HepG2 (cell line): Measurements from ENCODE around the gene CLIC1. TPM values are rescaled to one million over a fixed set of nuclear protein-coding genes. Genes with fewer than 3 reads are reported as not detected.

ENCODE experiments used
- ATAC-seq: fragments of 200-7000 bp; cut with Tn5 transposase; 3 replicates; pipeline ENCODE4 v1.9.1; 2020; ENCODE audit warnings: mild to moderate bottlenecking, moderate library complexity
- BruUV-seq: library from RNA; stranded (reverse); fragments of 400-500 nt; replicated peaks from 2 replicates; lab custom pipeline; 2021; lab: Mats Ljungman, UMichigan
- CTCF ChIA-PET: fragments of 300-600 bp; formaldehyde crosslinking; extraction: SDS; loops from one replicate; lab custom pipeline; 2021; ENCODE audit warnings: low total read pairs, inconsistent platforms, low intra/inter-chr PET ratio; lab: Yijun Ruan, JAX
- POLR2A ChIA-PET: fragments of 350-600 bp; sonication (Branson Sonifier 250); formaldehyde crosslinking; loops from one replicate; lab custom pipeline; 2020; ENCODE audit warnings: antibody characterized with exemption, inconsistent platforms; lab: Yijun Ruan, JAX
- DNase-seq: peaks from one replicate; pipeline ENCODE4 v3.0.0-alpha.2; 2015; ENCODE audit warnings: low spot score
- FAIRE-seq: peaks from 3 replicates; lab custom pipeline; 2011; peaks lifted over from hg19 to GRCh38; lab: Jason Lieb, UNC
- H2AFZ ChIP-seq: one replicate; pipeline ENCODE4 v1.6.1; 2011; ENCODE audit warnings: low read length, inconsistent platforms
- H3K27ac ChIP-seq: fragments of 300-600 bp; 3 replicates; pipeline ENCODE4 v1.8.0; 2011; ENCODE audit warnings: mixed run types, mild to moderate bottlenecking, mixed read lengths, low read length, inconsistent platforms; ENCODE audit not compliant: insufficient read depth; ENCODE audit errors: extremely low read length
- H3K27me3 ChIP-seq, 2 experiments: fragments of 200-600 bp in 1 of 2; 2 replicates in 1 of 2; 3 replicates in 1 of 2; pipeline versions ENCODE4 v1.6.0 to v1.8.0; 2011; ENCODE audit warnings: low read length in 2 of 2, mild to moderate bottlenecking in 2 of 2, moderate library complexity in 2 of 2, inconsistent platforms in 1 of 2; ENCODE audit not compliant: insufficient read depth in 2 of 2, control insufficient read depth in 1 of 2
- H3K36me3 ChIP-seq, 2 experiments: fragments of 200-600 bp in 1 of 2; replicated peaks in 1 of 2; 2 replicates in 1 of 2; 3 replicates in 1 of 2; pipeline versions ENCODE4 v1.5.1 to v1.8.0; 2011; ENCODE audit warnings: low read length in 2 of 2, inconsistent platforms in 1 of 2; ENCODE audit not compliant: insufficient read depth in 2 of 2, control insufficient read depth in 1 of 2
- H3K4me1 ChIP-seq: 2 replicates; pipeline ENCODE4 v1.5.1; 2012; ENCODE audit warnings: low read length, inconsistent platforms; ENCODE audit not compliant: insufficient read depth
- H3K4me2 ChIP-seq: 2 replicates; pipeline ENCODE4 v1.6.0; 2011; ENCODE audit warnings: low read depth, low read length, inconsistent platforms
- H3K4me3 ChIP-seq, 3 experiments: fragments of 200-600 bp in 1 of 3; sonication (generic), shearing (Covaris generic) in 1 of 3; replicated peaks in 1 of 3; 2 replicates each; pipeline ENCODE4 v1.5.1; 2011 to 2016; ENCODE audit warnings: low read length in 3 of 3, inconsistent platforms in 2 of 3, low read depth in 2 of 3, mild to moderate bottlenecking in 2 of 3, control low read depth in 1 of 3, mixed read lengths in 1 of 3; ENCODE audit not compliant: insufficient read depth in 1 of 3
- H3K79me2 ChIP-seq: one replicate; pipeline ENCODE4 v1.6.1; 2011; ENCODE audit warnings: low read length, inconsistent platforms; ENCODE audit not compliant: insufficient read depth
- H3K9ac ChIP-seq: 2 replicates; pipeline ENCODE4 v1.6.0; 2011; ENCODE audit warnings: mild to moderate bottlenecking, low read depth, low read length, inconsistent platforms; ENCODE audit not compliant: insufficient read depth
- H3K9me3 ChIP-seq: 2 replicates; pipeline ENCODE4 v1.5.1; 2012; ENCODE audit warnings: mild to moderate bottlenecking, low read length
- H4K20me1 ChIP-seq: 2 replicates; pipeline ENCODE4 v1.6.0; 2011; ENCODE audit warnings: inconsistent platforms, mild to moderate bottlenecking, low read length, moderate library complexity; ENCODE audit not compliant: insufficient read depth
- ELF3 ChIP-seq: IDR thresholded peaks from 2 replicates; pipeline ENCODE4 v1.6.1; 2016; ENCODE audit warnings: missing genetic modification reagents, missing compliant biosample characterization
- ESRRA ChIP-seq: sonication (generic); formaldehyde crosslinking; IDR thresholded peaks from 2 replicates; pipeline ENCODE4 v1.5.1; 2020; ENCODE audit warnings: mild to moderate bottlenecking, low read depth, missing genetic modification reagents
- FIP1L1 ChIP-seq: fragments of 200-400 bp; formaldehyde crosslinking; IDR thresholded peaks from 2 replicates; pipeline ENCODE4 v1.6.1; 2018; ENCODE audit warnings: low read depth, mild to moderate bottlenecking, low read length, moderate library complexity, borderline replicate concordance; ENCODE audit not compliant: insufficient read depth
- FOXM1 ChIP-seq: sonication (generic); formaldehyde crosslinking; IDR thresholded peaks from 2 replicates; pipeline ENCODE4 v1.5.0; 2020; ENCODE audit warnings: missing genetic modification reagents
- RCOR2 ChIP-seq: IDR thresholded peaks from 2 replicates; pipeline ENCODE4 v1.6.1; 2016; ENCODE audit warnings: missing biosample characterization, missing genetic modification reagents
- RFX1 ChIP-seq: fragments of 450-650 bp; IDR thresholded peaks from 2 replicates; pipeline ENCODE4 v1.6.1; 2017
- SOX5 ChIP-seq: IDR thresholded peaks from 2 replicates; pipeline ENCODE4 v1.6.1; 2016; ENCODE audit warnings: borderline replicate concordance
- SP1 ChIP-seq, 2 experiments: fragments of 450-650 bp in 1 of 2; sonication (generic) in 1 of 2; formaldehyde crosslinking in 1 of 2; IDR thresholded peaks; 2 replicates each; pipeline versions ENCODE4 v1.4.0 to v1.6.1; 2016 to 2020; ENCODE audit warnings: missing genetic modification reagents in 1 of 2
- ZBTB8A ChIP-seq: sonication (generic); formaldehyde crosslinking; IDR thresholded peaks from 2 replicates; pipeline ENCODE4 v1.4.0; 2020; ENCODE audit warnings: mild to moderate bottlenecking, low read depth, missing genetic modification reagents, borderline replicate concordance
- ZIK1 ChIP-seq: sonication (generic); formaldehyde crosslinking; IDR thresholded peaks from 2 replicates; pipeline ENCODE4 v1.5.0; 2020; ENCODE audit warnings: mild to moderate bottlenecking, low read depth, missing genetic modification reagents, borderline replicate concordance
- ZNF335 ChIP-seq: sonication (generic); formaldehyde crosslinking; IDR thresholded peaks from 2 replicates; pipeline ENCODE4 v1.4.0; 2020; ENCODE audit warnings: missing genetic modification reagents
- ZNF816 ChIP-seq: sonication (generic); formaldehyde crosslinking; IDR thresholded peaks from 2 replicates; pipeline ENCODE4 v1.8.0; 2022; ENCODE audit warnings: missing genetic modification reagents, mild to moderate bottlenecking, borderline replicate concordance
- WGBS: methylation state at CpG from one replicate; pipeline ENCODE4 v1.1.6; 2017; ENCODE audit warnings: low lambda C conversion rate; 5-methylcytosine and 5-hydroxymethylcytosine counted together
- in situ Hi-C: cut with HindIII; loops from 2 replicates; pipeline ENCODE4 v1.10.0; 2017; ENCODE audit warnings: low pct_unique_long_range_greater_than_20kb; ENCODE audit not compliant: extremely low pct_ligation_motif_present
- intact Hi-C: fragments of 100-400 bp; cut with micrococcal nuclease; formaldehyde crosslinking; loops from one replicate; pipeline ENCODE4 v1.10.0; 2022; ENCODE audit not compliant: unreplicated experiment
- polyA plus RNA-seq, 8 experiments: library from polyadenylated mRNA; depleted of rRNA in 3 of 8; stranded (reverse) in 7 of 8; unstranded in 1 of 8; fragments of >200 nt; fragmentation: Illumina TruSeq in 4 of 8; extraction: Trizol in 4 of 8; gene quantifications; 2 replicates each; pipeline versions ENCODE4 v1.2.1 to v1.2.3, GENCODE V29; 2011 to 2016; ENCODE audit warnings: low read depth in 4 of 8, missing spikeins in 1 of 8, mixed read lengths in 1 of 8; ENCODE audit not compliant: insufficient read depth in 1 of 8
- total RNA-seq, 5 experiments: library from RNA; depleted of rRNA; stranded (reverse); fragments of >200 nt; fragmentation: Illumina TruSeq; extraction: Trizol; gene quantifications; 2 replicates each; pipeline ENCODE4 v1.2.3, GENCODE V29; 2016; ENCODE audit warnings: low read depth in 1 of 5
- TF ChIP-seq, protein P1 (sequence below): sonication (generic); formaldehyde crosslinking; IDR thresholded peaks from 2 replicates; pipeline ENCODE4 v1.4.0; 2020; ENCODE audit warnings: mild to moderate bottlenecking, low read depth, missing genetic modification reagents

CLIC1 gene
- total and polyA plus RNA-seq, 2 of the 13 experiments (the other 11 are each of a cell fraction or from before 2014, with no cell fraction given) = 602 to 891 TPM

DNA sequence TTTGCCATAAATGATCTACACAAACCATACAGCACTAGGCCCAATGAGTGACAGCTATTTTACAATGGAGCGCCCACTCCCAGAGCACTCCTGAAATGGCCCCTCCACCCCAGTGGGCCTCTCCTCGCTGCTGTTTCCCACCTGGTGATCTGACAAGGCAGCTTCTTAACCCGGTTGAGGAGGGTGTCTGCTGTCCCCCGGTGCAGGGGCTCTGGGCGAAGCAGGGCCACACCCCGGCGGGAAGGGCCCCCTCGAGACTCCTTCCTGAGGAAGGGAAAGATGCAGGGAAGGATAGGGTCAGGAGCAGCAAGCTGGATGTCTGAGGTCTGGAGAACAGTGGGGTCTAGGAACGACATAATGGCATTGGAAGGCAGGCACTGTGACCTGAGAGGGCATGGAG is 43.4 kb downstream of the CLIC1 start:
- intact Hi-C loops = no loop called here
- H3K4me3 ChIP-seq = no peak overlapping the region
- no peak overlapping the region for H3K9ac ChIP-seq
- H3K9me3 ChIP-seq = no peaks in the 10 kb centered on the region
- H3K4me2 ChIP-seq = no peak overlapping the region
- H2AFZ ChIP-seq = no peak overlapping the region
- WGBS = 97% methylated on average over 9 of the region's 9 CpGs
- DNase-seq = no peak
- POLR2A ChIA-PET = interaction anchor here (0.6 to 4.9 kb wide), 3 partner anchors 10 to 135 kb away, joined by 3 to 22 read pairs (median 4); partner anchors contain the start of genes ABHD16A, HSPA1B and MSH5
- no TSS peak for BruUV-seq
- no peaks in the 10 kb centered on the region for H3K79me2 ChIP-seq
- FAIRE-seq = no peak
- CTCF ChIA-PET = no interaction called here
- in situ Hi-C loops = no loop called here
- H3K4me1 ChIP-seq = peaks cover 12% of the 10 kb centered on the region; the same call in 1 of the 2 replicates
- no peak for ATAC-seq
- H3K36me3 ChIP-seq = peaks cover 54 to 84% of the 10 kb centered on the region in 2 experiments
- no peak overlapping the region for H3K27ac ChIP-seq
- H3K27me3 ChIP-seq = no peaks in the 10 kb centered on the region
- TF ChIP-seq ESRRA (CRISPR knock-in tag) (no peak), ZIK1 (no peak), FOXM1 (CRISPR knock-in tag) (no peak), FIP1L1 (no peak), RCOR2 (no peak), ZBTB8A (CRISPR knock-in tag) (no peak), RFX1 (no peak), SOX5 (no peak), ZNF816 (no peak), ELF3 (CRISPR knock-in tag) (no peak), ZNF335 (CRISPR knock-in tag) (no peak), SP1 (IDR thresholded peaks at IDR 0.05) (no peak), SP1 (CRISPR knock-in tag; IDR thresholded peaks at IDR 0.05) (no peak)
- TF ChIP-seq, protein P1, sequence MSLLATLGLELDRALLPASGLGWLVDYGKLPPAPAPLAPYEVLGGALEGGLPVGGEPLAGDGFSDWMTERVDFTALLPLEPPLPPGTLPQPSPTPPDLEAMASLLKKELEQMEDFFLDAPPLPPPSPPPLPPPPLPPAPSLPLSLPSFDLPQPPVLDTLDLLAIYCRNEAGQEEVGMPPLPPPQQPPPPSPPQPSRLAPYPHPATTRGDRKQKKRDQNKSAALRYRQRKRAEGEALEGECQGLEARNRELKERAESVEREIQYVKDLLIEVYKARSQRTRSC (CRISPR knock-in tag) = no peak
- no peaks in the 10 kb centered on the region for H4K20me1 ChIP-seq
